Muscle layer of colon (tissue), 2 donors: Measurements from ENCODE around the gene BANK1.

Source experiments
- H3K27ac ChIP-seq: one replicate; pipeline ENCODE4 v1.7.0; 2013; ENCODE audit warnings: low read depth, mild to moderate bottlenecking, low read length, moderate library complexity
- H3K27me3 ChIP-seq, 2 donors: one replicate each; pipeline ENCODE4 v1.7.0; 2013; ENCODE audit warnings: low read length in 2 of 2, mild to moderate bottlenecking in 2 of 2; ENCODE audit not compliant: insufficient read depth in 2 of 2, control insufficient read depth in 1 of 2
- H3K36me3 ChIP-seq: one replicate; pipeline ENCODE4 v1.7.0; 2013; ENCODE audit warnings: mild to moderate bottlenecking, low read length; ENCODE audit not compliant: insufficient read depth
- H3K4me1 ChIP-seq: one replicate; pipeline ENCODE4 v1.7.0; 2013; ENCODE audit warnings: mild to moderate bottlenecking, low read length; ENCODE audit not compliant: insufficient read depth
- H3K4me3 ChIP-seq, 2 donors: one replicate each; pipeline ENCODE4 v1.7.0; 2013; ENCODE audit warnings: low read length in 2 of 2, low read depth in 1 of 2, mild to moderate bottlenecking in 1 of 2, moderate library complexity in 1 of 2
- H3K9ac ChIP-seq: one replicate; pipeline ENCODE4 v1.7.0; 2013; ENCODE audit warnings: low read length
- H3K9me3 ChIP-seq: one replicate; pipeline ENCODE4 v1.7.0; 2013; ENCODE audit warnings: mild to moderate bottlenecking, low read length
- donor health status: abdominal sarcoma.
- donor health status: Adenocarcinoma of cecum.

The BANK1 gene

GRCh38 chr4:101967697-101968346, 177.3 kb downstream of the BANK1 start:
- no peaks in the 10 kb centered on the region for H3K4me1 ChIP-seq
- H3K9me3 ChIP-seq = no peaks in the 10 kb centered on the region
- H3K9ac ChIP-seq = no peak overlapping the region
- H3K27me3 ChIP-seq = no peaks in the 10 kb centered on the region
- H3K36me3 ChIP-seq = no peaks in the 10 kb centered on the region
- no peak overlapping the region for H3K27ac ChIP-seq
- no peak overlapping the region for H3K4me3 ChIP-seq

- Histone ChIP-seq H3K4me3 (no peak overlapping the region), H3K4me1 (no peaks in the 10 kb centered on the region), H3K9me3 (no peaks in the 10 kb centered on the region), H3K36me3 (no peaks in the 10 kb centered on the region), H3K9ac (no peak overlapping the region), H3K27ac (no peak overlapping the region), H3K27me3 (no peaks in the 10 kb centered on the region)
Measured at GRCh38 chr4:101968364-101968763, 177.8 kb downstream of the BANK1 start.

GRCh38 chr4:101969965-101970364, 179.4 kb downstream of the BANK1 start:
- H3K4me1 ChIP-seq = no peaks in the 10 kb centered on the region
- no peaks in the 10 kb centered on the region for H3K36me3 ChIP-seq
- H3K27ac ChIP-seq = no peak overlapping the region
- H3K9ac ChIP-seq = no peak overlapping the region
- no peaks in the 10 kb centered on the region for H3K27me3 ChIP-seq
- no peak overlapping the region for H3K4me3 ChIP-seq
- H3K9me3 ChIP-seq = no peaks in the 10 kb centered on the region

- H3K9ac ChIP-seq = no peak overlapping the region
- no peak overlapping the region for H3K4me3 ChIP-seq
Measured at GRCh38 chr4:101970547-101971155, 180.1 kb downstream of the BANK1 start.

GRCh38 chr4:101972791-101973190, 182.3 kb downstream of the BANK1 start:
- Histone ChIP-seq H3K27me3 (no peaks in the 10 kb centered on the region), H3K27ac (no peak overlapping the region)

More at GRCh38 chr4:101970547-101971155, 180.1 kb downstream of the BANK1 start:
- H3K27ac ChIP-seq = no peak overlapping the region
- no peaks in the 10 kb centered on the region for H3K9me3 ChIP-seq
- no peaks in the 10 kb centered on the region for H3K27me3 ChIP-seq
- H3K4me1 ChIP-seq = no peaks in the 10 kb centered on the region
- H3K36me3 ChIP-seq = no peaks in the 10 kb centered on the region

GRCh38 chr4:101973361-101973760, 182.8 kb downstream of the BANK1 start:
- no peaks in the 10 kb centered on the region for H3K27me3 ChIP-seq
- H3K4me1 ChIP-seq = no peaks in the 10 kb centered on the region
- no peak overlapping the region for H3K9ac ChIP-seq
- no peaks in the 10 kb centered on the region for H3K36me3 ChIP-seq
- H3K4me3 ChIP-seq = no peak overlapping the region
- no peaks in the 10 kb centered on the region for H3K9me3 ChIP-seq
- H3K27ac ChIP-seq = no peak overlapping the region

More at GRCh38 chr4:101972791-101973190, 182.3 kb downstream of the BANK1 start:
- H3K36me3 ChIP-seq = no peaks in the 10 kb centered on the region
- H3K9ac ChIP-seq = no peak overlapping the region
- no peak overlapping the region for H3K4me3 ChIP-seq
- no peaks in the 10 kb centered on the region for H3K9me3 ChIP-seq
- H3K4me1 ChIP-seq = no peaks in the 10 kb centered on the region

- H3K9me3 ChIP-seq = no peaks in the 10 kb centered on the region
- no peaks in the 10 kb centered on the region for H3K27me3 ChIP-seq
- no peak overlapping the region for H3K4me3 ChIP-seq
- no peaks in the 10 kb centered on the region for H3K4me1 ChIP-seq
- no peaks in the 10 kb centered on the region for H3K36me3 ChIP-seq
- no peak overlapping the region for H3K9ac ChIP-seq
- H3K27ac ChIP-seq = no peak overlapping the region
Measured at GRCh38 chr4:101977076-101977475, 186.5 kb downstream of the BANK1 start.

- Histone ChIP-seq H3K27ac (no peak overlapping the region), H3K9me3 (no peaks in the 10 kb centered on the region), H3K4me1 (no peaks in the 10 kb centered on the region), H3K4me3 (no peak overlapping the region), H3K36me3 (no peaks in the 10 kb centered on the region), H3K27me3 (no peaks in the 10 kb centered on the region), H3K9ac (no peak overlapping the region)
Measured at GRCh38 chr4:101981756-101982155, 191.2 kb downstream of the BANK1 start.

- H3K27ac ChIP-seq = no peak overlapping the region
- H3K4me3 ChIP-seq = no peak overlapping the region
- H3K4me1 ChIP-seq = no peaks in the 10 kb centered on the region
- no peaks in the 10 kb centered on the region for H3K27me3 ChIP-seq
- H3K36me3 ChIP-seq = no peaks in the 10 kb centered on the region
- H3K9ac ChIP-seq = no peak overlapping the region
- no peaks in the 10 kb centered on the region for H3K9me3 ChIP-seq
Measured at GRCh38 chr4:101983835-101984234, 193.3 kb downstream of the BANK1 start.

GRCh38 chr4:101987623-101988243, 197.2 kb downstream of the BANK1 start:
- Histone ChIP-seq H3K9me3 (no peaks in the 10 kb centered on the region), H3K9ac (no peak overlapping the region), H3K27ac (no peak overlapping the region), H3K27me3 (no peaks in the 10 kb centered on the region), H3K36me3 (no peaks in the 10 kb centered on the region), H3K4me3 (no peak overlapping the region), H3K4me1 (peaks cover 2% of the 10 kb centered on the region)

GRCh38 chr4:101989551-101989950, 199.0 kb downstream of the BANK1 start:
- no peak overlapping the region for H3K9ac ChIP-seq
- H3K36me3 ChIP-seq = no peaks in the 10 kb centered on the region
- no peak overlapping the region for H3K27ac ChIP-seq
- peaks cover 14% of the 10 kb centered on the region for H3K4me1 ChIP-seq
- H3K4me3 ChIP-seq = no peak overlapping the region
- H3K27me3 ChIP-seq = no peaks in the 10 kb centered on the region
- no peaks in the 10 kb centered on the region for H3K9me3 ChIP-seq
